Subcutaneous abdominal adipose tissue (tissue), 5 donors: ENCODE data around the gene MAP2K6.

Source experiments
- H3K27ac ChIP-seq: one replicate; pipeline ENCODE4 v1.7.0; 2013; ENCODE audit warnings: low read depth, mild to moderate bottlenecking, inconsistent platforms, low read length, moderate library complexity
- H3K27me3 ChIP-seq, 5 donors: one replicate each; pipeline ENCODE4 v1.7.0; 2013; ENCODE audit warnings: low read length in 5 of 5, inconsistent platforms in 1 of 5; ENCODE audit not compliant: control insufficient read depth in 5 of 5, insufficient read depth in 4 of 5
- H3K36me3 ChIP-seq, 5 donors: one replicate each; pipeline ENCODE4 v1.7.0; 2013; ENCODE audit warnings: low read length in 5 of 5; ENCODE audit not compliant: control insufficient read depth in 5 of 5, insufficient read depth in 5 of 5
- H3K4me1 ChIP-seq, 5 donors: one replicate each; pipeline ENCODE4 v1.7.0; 2013; ENCODE audit warnings: low read length in 5 of 5, mild to moderate bottlenecking in 3 of 5, moderate library complexity in 1 of 5; ENCODE audit not compliant: control insufficient read depth in 5 of 5, insufficient read depth in 5 of 5
- H3K4me3 ChIP-seq, 5 donors: one replicate each; pipeline ENCODE4 v1.7.0; 2013; ENCODE audit warnings: low read length in 5 of 5, low read depth in 1 of 5
- H3K9ac ChIP-seq, 5 donors: one replicate each; pipeline ENCODE4 v1.7.0; 2013; ENCODE audit warnings: low read length in 5 of 5, mild to moderate bottlenecking in 4 of 5, moderate library complexity in 3 of 5
- H3K9me3 ChIP-seq, 5 donors: one replicate each; pipeline ENCODE4 v1.7.0; 2013; ENCODE audit warnings: low read length in 5 of 5; ENCODE audit not compliant: control insufficient read depth in 5 of 5
- donor health status: healthy.
- donor health status: healthy.
- donor health status: healthy.
- donor health status: healthy.
- donor health status: healthy.

The MAP2K6 gene

DNA sequence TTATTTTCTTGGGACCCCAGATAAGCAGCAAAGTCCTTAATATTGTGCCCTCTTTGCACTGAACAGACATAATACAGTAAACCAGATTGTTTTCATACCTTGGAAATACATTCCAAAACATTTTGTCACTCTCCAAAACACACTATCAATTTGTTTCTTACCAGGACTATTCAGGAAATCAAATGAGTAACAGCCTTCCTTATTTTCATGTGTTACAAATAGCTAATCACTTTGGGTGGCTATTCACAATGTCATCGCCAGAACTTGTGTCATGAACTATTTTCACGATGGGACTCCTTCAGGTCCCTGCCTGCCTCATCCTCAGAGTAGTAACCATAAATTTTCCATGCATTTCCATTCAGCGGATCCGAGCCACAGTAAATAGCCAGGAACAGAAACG, 104.5 kb downstream of the MAP2K6 start:
- Histone ChIP-seq H3K27ac (no peak overlapping the region), H3K9ac (no peak overlapping the region), H3K27me3 (no peaks in the 10 kb centered on the region), H3K4me3 (no peak overlapping the region), H3K36me3 (peaks cover 12 to 26% (median 17%) of the 10 kb centered on the region in 5 donors), H3K9me3 (no peaks in the 10 kb centered on the region), H3K4me1 (peaks cover 0 to 5% (median 0%) of the 10 kb centered on the region in 5 donors)

DNA sequence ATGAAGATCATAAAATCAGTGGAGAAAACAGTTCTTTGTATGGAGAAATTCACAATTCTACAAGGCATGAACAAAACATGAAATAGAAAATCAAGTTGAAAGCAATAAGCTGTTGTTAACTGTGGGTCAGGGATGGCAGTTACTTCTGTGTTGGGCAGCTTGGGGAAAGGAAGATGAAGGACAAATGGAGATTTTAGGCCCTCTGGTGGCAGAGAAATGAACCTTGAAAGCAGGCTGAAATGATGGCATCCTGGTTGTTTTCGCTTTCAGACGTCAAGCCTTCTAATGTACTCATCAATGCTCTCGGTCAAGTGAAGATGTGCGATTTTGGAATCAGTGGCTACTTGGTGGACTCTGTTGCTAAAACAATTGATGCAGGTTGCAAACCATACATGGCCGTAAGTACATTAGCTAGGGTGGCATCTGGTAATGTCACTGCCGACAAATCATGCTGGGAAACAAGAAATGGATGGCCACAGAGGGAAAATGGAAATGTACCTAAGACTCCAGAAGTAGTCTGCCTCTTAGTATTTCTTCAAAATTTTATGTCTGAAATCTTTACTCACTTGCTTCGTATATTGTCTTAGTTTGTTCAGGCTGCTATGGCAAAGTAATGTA, 108.9 kb downstream of the MAP2K6 start:
- H3K36me3 ChIP-seq, result peaks cover 12 to 38% (median 24%) of the 10 kb centered on the region in 5 donors
- H3K9ac ChIP-seq, result peak overlapping the region in 1 of 5 donors; percentile 2

DNA sequence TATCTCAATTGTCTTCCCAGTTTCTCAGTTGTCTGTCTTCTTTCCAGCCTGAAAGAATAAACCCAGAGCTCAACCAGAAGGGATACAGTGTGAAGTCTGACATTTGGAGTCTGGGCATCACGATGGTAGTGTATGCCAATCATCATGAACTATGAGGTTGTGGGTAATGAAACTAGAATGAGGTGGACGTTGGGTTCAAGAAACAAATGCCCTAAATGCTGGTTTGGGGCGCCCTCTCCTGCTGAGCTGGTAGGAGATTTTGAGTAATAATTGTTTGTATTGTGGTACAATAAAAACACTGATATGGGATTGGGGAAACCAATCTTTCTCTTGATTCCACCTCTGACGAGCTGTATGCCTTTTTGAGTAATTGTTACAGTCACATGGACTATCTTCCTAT, 110.4 kb downstream of the MAP2K6 start:
- H3K4me1 ChIP-seq, result peaks cover 0 to 9% (median 2%) of the 10 kb centered on the region in 5 donors
- H3K4me3 ChIP-seq, result no peak overlapping the region
- H3K9me3 ChIP-seq, result no peaks in the 10 kb centered on the region
- H3K27me3 ChIP-seq, result no peaks in the 10 kb centered on the region
- no peak overlapping the region for H3K9ac ChIP-seq
- no peak overlapping the region for H3K27ac ChIP-seq
- peaks cover 6 to 29% (median 17%) of the 10 kb centered on the region in 5 donors for H3K36me3 ChIP-seq

More for the DNA sequence above, 108.9 kb downstream of the MAP2K6 start:
- Histone ChIP-seq H3K27me3 (no peaks in the 10 kb centered on the region), H3K27ac (no peak overlapping the region), H3K4me3 (peak overlapping the region in 2 of 5 donors; percentile 36 to 38), H3K4me1 (peaks cover 0 to 9% (median 2%) of the 10 kb centered on the region in 5 donors), H3K9me3 (no peaks in the 10 kb centered on the region)

DNA sequence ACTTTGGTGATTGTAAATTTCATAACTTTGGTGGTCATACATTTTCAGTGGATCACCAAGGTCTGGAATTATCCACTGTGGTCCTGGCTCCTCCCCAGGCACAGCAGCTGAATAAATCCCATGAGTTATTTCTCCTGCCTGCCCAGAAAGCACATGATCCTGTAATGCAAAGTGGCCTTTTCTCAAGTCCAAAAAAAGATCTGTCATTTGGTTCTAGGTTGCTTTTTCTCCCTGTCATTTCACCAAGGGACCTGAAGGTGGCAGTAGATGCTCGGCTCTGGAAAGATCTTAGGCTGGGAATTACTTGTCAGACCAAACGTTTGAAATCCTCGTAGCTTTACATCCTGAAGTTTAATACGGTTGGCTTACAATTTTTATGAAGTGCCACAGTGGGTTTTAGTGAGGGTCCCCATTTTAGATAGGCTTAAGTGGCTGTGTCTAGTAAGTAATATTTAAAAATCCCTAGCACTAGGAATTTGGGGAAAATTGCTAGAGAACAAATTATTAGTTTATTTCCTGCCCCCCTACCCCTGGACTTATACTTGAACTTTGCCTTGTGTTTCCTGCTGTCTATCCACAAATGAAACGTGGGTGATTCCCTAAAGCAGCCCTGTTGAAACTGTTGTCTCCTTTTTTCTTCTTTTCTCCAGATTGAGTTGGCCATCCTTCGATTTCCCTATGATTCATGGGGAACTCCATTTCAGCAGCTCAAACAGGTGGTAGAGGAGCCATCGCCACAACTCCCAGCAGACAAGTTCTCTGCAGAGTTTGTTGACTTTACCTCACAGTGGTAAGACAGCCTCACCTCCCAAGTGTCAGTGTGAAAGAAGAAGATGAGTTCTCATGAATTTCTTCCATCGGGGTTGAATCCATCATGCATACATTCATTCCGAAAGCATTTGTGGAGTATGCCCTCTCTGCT, 111.7 kb downstream of the MAP2K6 start:
- no peaks in the 10 kb centered on the region for H3K27me3 ChIP-seq
- peaks cover 0 to 21% (median 11%) of the 10 kb centered on the region in 5 donors for H3K36me3 ChIP-seq
- no peak overlapping the region for H3K27ac ChIP-seq
- H3K9me3 ChIP-seq, result no peaks in the 10 kb centered on the region
- no peak overlapping the region for H3K4me3 ChIP-seq
- H3K9ac ChIP-seq, result no peak overlapping the region
- peaks cover 0 to 9% (median 2%) of the 10 kb centered on the region in 5 donors for H3K4me1 ChIP-seq

DNA sequence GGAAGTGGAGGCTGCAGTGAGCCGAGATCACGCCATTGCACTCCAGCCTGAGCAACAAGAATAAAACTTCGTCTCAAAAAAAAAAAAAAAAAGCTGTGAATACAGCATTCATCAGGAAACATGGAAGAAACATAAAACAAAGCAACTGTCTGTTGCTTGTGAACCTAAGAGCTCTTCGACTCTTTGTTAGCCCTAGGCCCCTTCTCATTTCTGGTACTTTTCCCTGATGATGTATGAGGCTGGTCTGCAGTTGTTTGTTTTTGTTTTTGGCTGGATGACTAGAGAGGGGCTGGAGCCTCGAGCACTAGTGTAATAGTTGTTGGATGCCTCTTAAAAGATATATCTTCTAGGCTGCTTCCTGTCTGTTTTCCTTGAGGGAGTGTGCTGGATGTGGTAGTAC, 113.5 kb downstream of the MAP2K6 start:
- Histone ChIP-seq H3K36me3 (peaks cover 0 to 22% (median 12%) of the 10 kb centered on the region in 5 donors), H3K9ac (no peak overlapping the region), H3K27ac (no peak overlapping the region), H3K9me3 (no peaks in the 10 kb centered on the region), H3K4me3 (no peak overlapping the region), H3K27me3 (no peaks in the 10 kb centered on the region), H3K4me1 (peaks cover 0 to 6% (median 2%) of the 10 kb centered on the region in 5 donors)

DNA sequence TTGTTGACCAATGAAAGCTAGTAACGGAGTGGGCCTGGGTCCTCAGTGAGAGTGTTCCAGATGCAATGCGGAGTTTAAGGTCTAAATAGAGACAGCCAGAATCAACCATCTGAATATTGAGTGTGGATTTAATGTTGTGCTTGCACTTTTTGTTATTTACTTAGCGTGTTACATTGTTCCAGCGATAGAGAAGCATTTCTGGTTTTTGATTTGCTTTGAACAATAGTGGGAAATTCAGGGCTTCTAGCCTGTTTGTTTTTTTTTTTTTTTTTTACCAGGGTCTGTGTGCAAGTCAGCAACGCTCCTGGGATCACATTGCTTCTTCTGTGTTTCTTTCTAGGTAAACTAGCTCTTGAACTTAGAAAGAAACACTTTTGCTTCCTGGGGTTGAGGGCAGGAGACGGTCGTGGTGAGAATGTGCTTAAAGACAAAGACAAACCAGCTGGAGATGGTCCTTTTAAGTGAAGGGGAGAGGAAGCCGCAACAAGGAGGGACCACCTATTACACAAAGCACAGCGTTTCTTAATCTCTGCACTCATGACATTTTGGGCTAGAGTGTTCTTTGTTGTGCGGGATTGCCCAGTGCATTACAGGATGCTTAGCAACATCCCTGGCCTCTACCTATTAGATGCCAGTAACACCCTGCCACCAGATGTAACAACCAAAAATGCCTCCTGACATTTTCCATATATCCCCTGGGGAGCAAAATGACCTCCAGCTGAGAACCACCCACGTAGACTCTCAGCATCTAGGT, 119.2 kb downstream of the MAP2K6 start:
- Histone ChIP-seq H3K9ac (no peak overlapping the region), H3K36me3 (peaks cover 1 to 30% (median 24%) of the 10 kb centered on the region in 5 donors)

DNA sequence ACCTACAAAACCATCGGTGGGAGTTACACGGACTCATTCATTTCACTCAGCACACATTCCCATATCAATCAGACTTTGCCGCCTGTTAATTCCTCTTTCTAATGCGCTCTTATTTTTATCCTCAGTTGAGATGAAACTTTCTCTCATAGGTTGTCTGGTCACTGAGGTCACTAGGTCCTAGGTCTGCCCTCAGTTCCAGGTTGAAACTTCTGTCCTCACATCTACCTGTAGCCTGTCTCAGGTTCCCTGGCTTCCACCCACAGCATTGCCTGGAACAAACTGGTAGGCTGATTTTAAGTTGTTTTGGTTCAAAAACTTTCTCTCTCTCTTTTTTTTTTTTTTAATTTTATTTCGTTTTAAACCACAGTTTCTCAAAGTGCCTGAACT, 119.7 kb downstream of the MAP2K6 start:
- H3K4me1 ChIP-seq, result no peaks in the 10 kb centered on the region
- H3K4me3 ChIP-seq, result no peak overlapping the region
- H3K27me3 ChIP-seq, result no peaks in the 10 kb centered on the region
- H3K9ac ChIP-seq, result no peak overlapping the region
- peaks cover 3 to 34% (median 24%) of the 10 kb centered on the region in 5 donors for H3K36me3 ChIP-seq
- H3K27ac ChIP-seq, result no peak overlapping the region
- H3K9me3 ChIP-seq, result no peaks in the 10 kb centered on the region

More for the DNA sequence above, 119.2 kb downstream of the MAP2K6 start:
- Histone ChIP-seq H3K27ac (no peak overlapping the region), H3K4me3 (no peak overlapping the region), H3K27me3 (no peaks in the 10 kb centered on the region), H3K9me3 (no peaks in the 10 kb centered on the region), H3K4me1 (no peaks in the 10 kb centered on the region)

DNA sequence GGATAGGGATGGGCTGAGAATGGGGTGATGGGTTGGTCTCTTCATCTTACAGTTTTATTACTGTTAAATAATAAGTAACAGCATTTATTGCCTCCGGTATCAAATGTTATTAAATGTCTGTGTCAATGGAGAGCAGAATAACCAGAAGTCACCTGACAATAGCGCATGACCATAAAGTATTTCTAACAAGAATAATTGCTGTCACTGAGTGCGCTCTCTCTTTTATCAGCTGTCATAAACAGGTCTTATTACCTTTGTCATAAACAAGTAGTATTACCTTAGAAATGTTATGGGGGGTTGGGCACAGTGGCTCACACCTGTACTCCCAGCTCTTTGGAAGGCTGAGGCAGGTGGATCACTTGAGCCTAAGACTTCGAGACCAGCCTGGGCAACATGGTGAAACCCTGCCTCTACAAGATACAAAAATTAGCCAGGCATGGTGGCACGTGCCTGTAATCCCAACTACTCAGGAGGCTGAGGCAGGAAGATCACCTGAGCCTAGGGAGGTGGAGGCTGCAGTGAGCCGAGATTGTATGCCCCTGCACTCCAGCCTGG, 120.6 kb downstream of the MAP2K6 start:
- no peaks in the 10 kb centered on the region for H3K4me1 ChIP-seq
- H3K36me3 ChIP-seq, result peaks cover 3 to 36% (median 24%) of the 10 kb centered on the region in 5 donors

DNA sequence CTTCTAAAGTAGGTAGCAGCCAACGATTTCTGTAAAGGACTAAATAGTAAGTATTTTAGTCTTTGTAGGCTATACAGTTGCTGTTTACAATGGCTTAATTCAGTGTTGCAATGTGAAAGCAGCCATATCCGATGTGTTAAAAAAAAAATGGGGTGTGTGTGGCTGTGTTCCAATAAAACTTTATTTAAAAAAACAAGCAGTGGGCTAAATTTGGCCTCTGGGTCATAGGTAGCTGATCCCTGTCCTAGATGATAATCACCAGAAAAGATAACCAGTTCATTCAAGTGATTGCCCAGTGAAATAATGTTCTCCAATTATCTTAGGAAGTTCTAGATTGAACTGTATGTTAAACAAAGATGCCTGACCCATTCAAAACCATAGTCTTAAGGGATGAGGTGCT, 124.3 kb downstream of the MAP2K6 start:
- H3K27ac ChIP-seq, result no peak overlapping the region
- no peak overlapping the region for H3K4me3 ChIP-seq
- H3K36me3 ChIP-seq, result peaks cover 3 to 39% (median 21%) of the 10 kb centered on the region in 5 donors
- H3K9me3 ChIP-seq, result no peaks in the 10 kb centered on the region
- H3K27me3 ChIP-seq, result no peaks in the 10 kb centered on the region
- no peak overlapping the region for H3K9ac ChIP-seq
- H3K4me1 ChIP-seq, result no peaks in the 10 kb centered on the region

More for the DNA sequence above, 120.6 kb downstream of the MAP2K6 start:
- Histone ChIP-seq H3K4me3 (no peak overlapping the region), H3K27me3 (no peaks in the 10 kb centered on the region), H3K27ac (no peak overlapping the region), H3K9me3 (no peaks in the 10 kb centered on the region), H3K9ac (no peak overlapping the region)
